ENCODE measurements around the gene ZNF732. TPM values are rescaled to one million over a fixed set of nuclear protein-coding genes. Genes with fewer than 3 reads are reported as not detected.
"Not testable (repeated sequence)": the region's sequence is repeated elsewhere in the genome, so short reads cannot be mapped to it uniquely, and the experiment has no call there.

Gene ZNF732
- total RNA-seq, 1 experiment from 2014 or later = not detected

GRCh38 chr4:241411-241810, 63.9 kb downstream of the ZNF732 start:
- BruUV-seq (replicated peaks); H3K27ac ChIP-seq (ENCODE audit: low read depth, low read length); RAD21 ChIA-PET (ENCODE audit: low non-redundant PET in 1 of 2, low total read pairs in 2 of 2, uncharacterized antibody in 2 of 2, unreplicated experiment in 2 of 2); H3K36me3 ChIP-seq (ENCODE audit: control insufficient read depth in 1 of 2, insufficient read depth in 2 of 2, low read length in 2 of 2); H3K9ac ChIP-seq (ENCODE audit: low read length); H4K20me1 ChIP-seq (ENCODE audit: insufficient read depth); intact Hi-C loops (cut with micrococcal nuclease); H3K9me3 ChIP-seq (ENCODE audit: control insufficient read depth in 1 of 2, insufficient read depth in 1 of 2, low read depth in 1 of 2, low read length in 2 of 2); H3K9me2 ChIP-seq (ENCODE audit: insufficient read depth); H2AFZ ChIP-seq (ENCODE audit: low read depth, low read length, poor library complexity, severe bottlenecking); DNase-seq (ENCODE audit: low read depth, low spot score); H3K4me1 ChIP-seq (ENCODE audit: control insufficient read depth in 1 of 2, insufficient read depth in 2 of 2, low read length in 2 of 2); CTCF ChIA-PET; POLR2A ChIA-PET; H3K4me3 ChIP-seq (replicated peaks in 1 of 2; ENCODE audit: low read depth in 1 of 2, low read length in 2 of 2); ATAC-seq; H3K79me2 ChIP-seq (ENCODE audit: insufficient read depth, low read length); H3K4me2 ChIP-seq (ENCODE audit: low read length); H3K27me3 ChIP-seq (ENCODE audit: insufficient read depth, low read length): not testable (repeated sequence)

GRCh38 chr4:236028-236427, 69.2 kb downstream of the ZNF732 start:
- intact Hi-C loops (cut with micrococcal nuclease) = no loop called here
- no peak overlapping the region for H3K27ac ChIP-seq (ENCODE audit: low read depth, low read length)
- no peaks in the 10 kb centered on the region for H3K36me3 ChIP-seq (ENCODE audit: control insufficient read depth in 1 of 2, insufficient read depth in 2 of 2, low read length in 2 of 2)
- ChIA-PET RAD21 (ENCODE audit: low non-redundant PET in 1 of 2, low total read pairs in 2 of 2, uncharacterized antibody in 2 of 2, unreplicated experiment in 2 of 2) (no interaction called here), CTCF (no interaction called here), POLR2A (no interaction called here)
- no peak overlapping the region for H2AFZ ChIP-seq (ENCODE audit: low read depth, low read length, poor library complexity, severe bottlenecking)
- no peaks in the 10 kb centered on the region for H3K4me1 ChIP-seq (ENCODE audit: control insufficient read depth in 1 of 2, insufficient read depth in 2 of 2, low read length in 2 of 2)
- no TSS peak for BruUV-seq (replicated peaks)
- DNase-seq (ENCODE audit: low read depth, low spot score) = no peak
- no peaks in the 10 kb centered on the region for H4K20me1 ChIP-seq (ENCODE audit: insufficient read depth)
- ATAC-seq = no peak
- no peak overlapping the region for H3K9ac ChIP-seq (ENCODE audit: low read length)
- TF ChIP-seq ELF1 (IDR thresholded peaks at IDR 0.05; ENCODE audit: borderline replicate concordance, low read depth) (no peak), EGR1 (IDR thresholded peaks at IDR 0.05; ENCODE audit: low read depth) (no peak), SRF (IDR thresholded peaks at IDR 0.05; ENCODE audit: low read depth) (no peak), ZNF274 (IDR thresholded peaks at IDR 0.05; ENCODE audit: low read depth, low read length) (no peak), REST (IDR thresholded peaks at IDR 0.05; ENCODE audit: low read depth) (no peak), CBX3 (IDR thresholded peaks at IDR 0.05; ENCODE audit: low read depth) (no peak), ZFX (IDR thresholded peaks at IDR 0.05) (no peak), FOSL1 (IDR thresholded peaks at IDR 0.05; ENCODE audit: low read depth) (no peak), YY1 (IDR thresholded peaks at IDR 0.05; ENCODE audit: extremely low read depth, insufficient replicate concordance, low read depth, low read length) (no peak), SIN3A (IDR thresholded peaks at IDR 0.05; ENCODE audit: low read depth) (no peak), CEBPB (IDR thresholded peaks at IDR 0.05; ENCODE audit: low read depth) (no peak), EZH2 (IDR thresholded peaks at IDR 0.05) (no peak), POLR2A (IDR thresholded peaks at IDR 0.05; ENCODE audit: borderline replicate concordance, extremely low read depth, insufficient read depth, insufficient read length) (no peak), ATF3 (IDR thresholded peaks at IDR 0.05) (no peak), RAD21 (IDR thresholded peaks at IDR 0.05; ENCODE audit: low read depth) (no peak), JUND (IDR thresholded peaks at IDR 0.05) (no peak)
- H3K27me3 ChIP-seq (ENCODE audit: insufficient read depth, low read length) = no peaks in the 10 kb centered on the region
- H3K4me3 ChIP-seq (replicated peaks in 1 of 2; ENCODE audit: low read depth in 1 of 2, low read length in 2 of 2) = no peak overlapping the region
- H3K9me2 ChIP-seq (ENCODE audit: insufficient read depth) = no peaks in the 10 kb centered on the region
- no peaks in the 10 kb centered on the region for H3K79me2 ChIP-seq (ENCODE audit: insufficient read depth, low read length)
- no peak overlapping the region for H3K4me2 ChIP-seq (ENCODE audit: low read length)
- no peaks in the 10 kb centered on the region; a peak in 2 of 4 replicates for H3K9me3 ChIP-seq (ENCODE audit: control insufficient read depth in 1 of 2, insufficient read depth in 1 of 2, low read depth in 1 of 2, low read length in 2 of 2)

All from HCT116 (cell line).